ENCODE measurements around the gene TMEM225B. TPM values are rescaled to one million over a fixed set of nuclear protein-coding genes. Genes with fewer than 3 reads are reported as not detected.
A peak's percentile ranks its signal among the peaks of the same experiment; 100 is the strongest.

TMEM225B gene
- total RNA-seq, 1 experiment from 2014 or later: 0.31 TPM

GRCh38 chr7:99579281-99579955, 18.6 kb upstream of the TMEM225B start:
- TF ChIP-seq POLR2AphosphoS5 (IDR thresholded peaks at IDR 0.05; ENCODE audit: low read depth, low read length) (no peak), TCF7L2 (IDR thresholded peaks at IDR 0.05; ENCODE audit: low read depth, low read length) (no peak), CTCF (IDR thresholded peaks at IDR 0.05) (no peak), SIN3A (IDR thresholded peaks at IDR 0.05; ENCODE audit: borderline replicate concordance, insufficient read depth, low read depth, low read length) (no peak), REST (IDR thresholded peaks at IDR 0.05; ENCODE audit: insufficient read depth in 1 of 2, low read depth in 2 of 2, low read length in 1 of 2) (no peak)
- intact Hi-C loops (cut with micrococcal nuclease; ENCODE audit: unreplicated experiment) (no loop called here), in situ Hi-C loops (cut with HindIII; ENCODE audit: low pct_unique_long_range_greater_than_20kb, low sequenced_read_pairs) (no loop called here)
- H3K27ac ChIP-seq (ENCODE audit: low read length): no peak overlapping the region
- peak overlapping the region; percentile 44 to 47 for H3K4me3 ChIP-seq (ENCODE audit: low read depth in 2 of 2, low read length in 2 of 2)
- H3K4me1 ChIP-seq (ENCODE audit: control insufficient read depth, insufficient read depth, low read length): no peaks in the 10 kb centered on the region
- H3K9me3 ChIP-seq (ENCODE audit: control insufficient read depth, insufficient read depth, low read depth, low read length): no peaks in the 10 kb centered on the region
- no peak for DNase-seq (ENCODE audit: low read depth, low spot score)
- BruUV-seq (replicated peaks): no TSS peak
- H3K36me3 ChIP-seq (ENCODE audit: control insufficient read depth, insufficient read depth, low read length): no peaks in the 10 kb centered on the region
- ChIA-PET POLR2A (no interaction called here), CTCF (no interaction called here)
- H3K27me3 ChIP-seq (ENCODE audit: control insufficient read depth, insufficient read depth, low read length): no peaks in the 10 kb centered on the region
- no peak for ATAC-seq

GRCh38 chr7:99579956-99580777, 17.9 kb upstream of the TMEM225B start:
- ChIA-PET POLR2A (no interaction called here), CTCF (no interaction called here)
- H3K4me3 ChIP-seq (ENCODE audit: low read depth in 2 of 2, low read length in 2 of 2): peak overlapping the region; percentile 44 to 47

More at GRCh38 chr7:99579956-99580777, 17.9 kb upstream of the TMEM225B start:
- DNase-seq (ENCODE audit: low read depth, low spot score) (no peak), ATAC-seq (peak; percentile 74)
- Histone ChIP-seq H3K36me3 (ENCODE audit: control insufficient read depth, insufficient read depth, low read length) (no peaks in the 10 kb centered on the region), H3K27me3 (ENCODE audit: control insufficient read depth, insufficient read depth, low read length) (no peaks in the 10 kb centered on the region), H3K27ac (ENCODE audit: low read length) (no peak overlapping the region), H3K4me1 (ENCODE audit: control insufficient read depth, insufficient read depth, low read length) (no peaks in the 10 kb centered on the region), H3K9me3 (ENCODE audit: control insufficient read depth, insufficient read depth, low read depth, low read length) (no peaks in the 10 kb centered on the region)
- no TSS peak for BruUV-seq (replicated peaks)
- intact Hi-C loops (cut with micrococcal nuclease; ENCODE audit: unreplicated experiment): no loop called here
- in situ Hi-C loops (cut with HindIII; ENCODE audit: low pct_unique_long_range_greater_than_20kb, low sequenced_read_pairs): no loop called here
- TF ChIP-seq TCF7L2 (IDR thresholded peaks at IDR 0.05; ENCODE audit: low read depth, low read length) (no peak), CTCF (IDR thresholded peaks at IDR 0.05) (peak; percentile 59), POLR2AphosphoS5 (IDR thresholded peaks at IDR 0.05; ENCODE audit: low read depth, low read length) (no peak), SIN3A (IDR thresholded peaks at IDR 0.05; ENCODE audit: borderline replicate concordance, insufficient read depth, low read depth, low read length) (no peak), REST (IDR thresholded peaks at IDR 0.05; ENCODE audit: insufficient read depth in 1 of 2, low read depth in 2 of 2, low read length in 1 of 2) (no peak)

Measured in Panc1 (cell line).